Tibial nerve (tissue), 3 donors: ENCODE results near the gene CAP2.

Source experiments
- POLR2A ChIP-seq, 2 donors: fragments of 450-650 bp; IDR thresholded peaks; one replicate each; pipeline ENCODE4 v1.6.1; 2017; ENCODE audit warnings: antibody characterized with exemption in 2 of 2, mild to moderate bottlenecking in 2 of 2, moderate library complexity in 2 of 2
- TF ChIP-seq, protein P1 (sequence below), 5 experiments: fragments of 200-600 bp in 3 of 5; fragments of 450-650 bp in 2 of 5; sonication (generic) in 3 of 5; IDR thresholded peaks; one replicate each; pipeline ENCODE4 v1.5.1; 2016 to 2019; ENCODE audit warnings: antibody characterized with exemption in 5 of 5, mild to moderate bottlenecking in 3 of 5, moderate library complexity in 2 of 5

DNA sequence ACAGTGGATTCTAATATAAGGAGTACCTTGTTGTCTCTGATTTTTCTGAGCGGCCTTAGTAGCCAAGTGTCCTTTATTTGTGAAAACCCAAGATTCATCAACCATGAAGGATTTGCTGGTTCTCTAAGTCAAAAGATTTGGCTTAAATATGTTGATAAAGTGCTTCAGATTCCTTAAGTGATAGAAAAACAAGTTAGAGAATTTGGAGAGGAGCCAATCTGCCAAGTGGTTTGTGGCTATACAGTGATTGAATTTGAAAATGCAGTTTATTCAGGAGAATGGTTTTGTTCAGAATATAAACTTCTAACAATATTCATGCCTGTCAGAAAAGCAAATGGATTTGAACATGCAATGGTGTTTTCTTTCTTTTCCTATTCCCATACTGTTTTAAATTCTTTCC lies 54.8 kb downstream of the CAP2 start:
- TF ChIP-seq POLR2A (IDR thresholded peaks at IDR 0.05): no peak
- TF ChIP-seq, protein P1, sequence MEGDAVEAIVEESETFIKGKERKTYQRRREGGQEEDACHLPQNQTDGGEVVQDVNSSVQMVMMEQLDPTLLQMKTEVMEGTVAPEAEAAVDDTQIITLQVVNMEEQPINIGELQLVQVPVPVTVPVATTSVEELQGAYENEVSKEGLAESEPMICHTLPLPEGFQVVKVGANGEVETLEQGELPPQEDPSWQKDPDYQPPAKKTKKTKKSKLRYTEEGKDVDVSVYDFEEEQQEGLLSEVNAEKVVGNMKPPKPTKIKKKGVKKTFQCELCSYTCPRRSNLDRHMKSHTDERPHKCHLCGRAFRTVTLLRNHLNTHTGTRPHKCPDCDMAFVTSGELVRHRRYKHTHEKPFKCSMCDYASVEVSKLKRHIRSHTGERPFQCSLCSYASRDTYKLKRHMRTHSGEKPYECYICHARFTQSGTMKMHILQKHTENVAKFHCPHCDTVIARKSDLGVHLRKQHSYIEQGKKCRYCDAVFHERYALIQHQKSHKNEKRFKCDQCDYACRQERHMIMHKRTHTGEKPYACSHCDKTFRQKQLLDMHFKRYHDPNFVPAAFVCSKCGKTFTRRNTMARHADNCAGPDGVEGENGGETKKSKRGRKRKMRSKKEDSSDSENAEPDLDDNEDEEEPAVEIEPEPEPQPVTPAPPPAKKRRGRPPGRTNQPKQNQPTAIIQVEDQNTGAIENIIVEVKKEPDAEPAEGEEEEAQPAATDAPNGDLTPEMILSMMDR (IDR thresholded peaks at IDR 0.05): no peak
